Ishikawa (cell line): ENCODE results near the gene ANXA1.

ENCODE experiments used
- CREB1 ChIP-seq: IDR thresholded peaks from 2 replicates; pipeline ENCODE4 v1.6.1; 2012; ENCODE audit warnings: low read depth
- EP300 ChIP-seq: IDR thresholded peaks from 2 replicates; pipeline ENCODE4 v1.6.1; 2012; ENCODE audit warnings: borderline replicate concordance
- FOXM1 ChIP-seq: IDR thresholded peaks from 2 replicates; pipeline ENCODE4 v1.6.1; 2012; ENCODE audit warnings: low read depth, borderline replicate concordance
- MAX ChIP-seq: IDR thresholded peaks from 2 replicates; pipeline ENCODE4 v1.6.1; 2012
- NFIC ChIP-seq: IDR thresholded peaks from 2 replicates; pipeline ENCODE4 v1.6.1; 2012
- RAD21 ChIP-seq: IDR thresholded peaks from 2 replicates; pipeline ENCODE4 v1.6.1; 2012; ENCODE audit warnings: low read depth
- REST ChIP-seq: IDR thresholded peaks from 2 replicates; pipeline ENCODE4 v1.6.1; 2012; ENCODE audit warnings: low read depth, mild to moderate bottlenecking
- TAF1 ChIP-seq: IDR thresholded peaks from 2 replicates; pipeline ENCODE4 v1.6.1; 2012; ENCODE audit warnings: low read depth, mild to moderate bottlenecking
- TCF12 ChIP-seq: IDR thresholded peaks from 2 replicates; pipeline ENCODE4 v1.6.1; 2012; ENCODE audit warnings: low read depth
- TEAD4 ChIP-seq: IDR thresholded peaks from 2 replicates; pipeline ENCODE4 v1.6.1; 2012
- USF1 ChIP-seq: IDR thresholded peaks from 2 replicates; pipeline ENCODE4 v1.6.1; 2012
- YY1 ChIP-seq: IDR thresholded peaks from 2 replicates; pipeline ENCODE4 v1.6.1; 2012; ENCODE audit warnings: low read depth
- ZBTB7A ChIP-seq: IDR thresholded peaks from 2 replicates; pipeline ENCODE4 v1.6.1; 2012; ENCODE audit warnings: low read depth

- TF ChIP-seq USF1 (no peak), MAX (no peak), EP300 (no peak), RAD21 (peak; percentile 81), TCF12 (no peak), TAF1 (no peak), YY1 (no peak), ZBTB7A (no peak), TEAD4 (no peak), CREB1 (no peak), NFIC (no peak), FOXM1 (no peak), REST (no peak)
Measured at GRCh38 chr9:73200694-73201452, 49.2 kb downstream of the ANXA1 start.
